Measurements from ENCODE around the gene MT1A. TPM values are rescaled to one million over a fixed set of nuclear protein-coding genes. Genes with fewer than 3 reads are reported as not detected.

Gene MT1A
- total RNA-seq, 1 experiment from 2014 or later, result not detected

DNA sequence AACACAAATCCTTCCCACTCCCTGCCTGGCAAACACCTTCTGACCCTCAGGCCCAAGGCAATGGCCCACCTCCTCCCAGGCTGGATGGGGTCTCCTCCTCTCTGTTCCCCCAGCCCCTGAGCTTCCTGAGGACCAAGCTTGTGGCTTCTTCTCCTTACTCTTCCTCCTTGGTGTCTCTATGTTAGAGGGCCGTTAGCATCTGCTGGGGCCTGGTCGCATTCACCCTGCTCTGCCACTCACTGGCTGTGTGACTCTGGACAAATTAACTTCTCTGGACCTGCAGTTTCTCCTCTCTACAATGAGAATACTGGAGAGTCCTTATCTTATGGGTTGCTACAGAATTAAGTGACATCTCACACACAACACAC is 30.8 kb upstream of the MT1A start:
- H2AFZ ChIP-seq (ENCODE audit: low read depth, low read length, poor library complexity, severe bottlenecking), result no peak overlapping the region
- CTCF ChIA-PET, result interaction anchor here (0.9 to 5.3 kb wide), 3 partner anchors 21 to 182 kb away, joined by 3 to 65 read pairs (median 4); no protein-coding TSS in a partner anchor
- DNase-seq (ENCODE audit: low read depth, low spot score) (no peak), ATAC-seq (no peak)
- no peaks in the 10 kb centered on the region for H4K20me1 ChIP-seq (ENCODE audit: insufficient read depth)
- H3K9me2 ChIP-seq (ENCODE audit: insufficient read depth), result no peaks in the 10 kb centered on the region
- no peaks in the 10 kb centered on the region for H3K9me3 ChIP-seq (ENCODE audit: control insufficient read depth in 1 of 2, insufficient read depth in 1 of 2, low read depth in 1 of 2, low read length in 2 of 2)
- TF ChIP-seq SIN3A (IDR thresholded peaks at IDR 0.05; ENCODE audit: low read depth) (no peak), POLR2AphosphoS5 (IDR thresholded peaks at IDR 0.05; ENCODE audit: low read depth, low read length) (no peak), EZH2 (IDR thresholded peaks at IDR 0.05) (no peak), YY1 (IDR thresholded peaks at IDR 0.05; ENCODE audit: extremely low read depth, insufficient replicate concordance, low read depth, low read length) (no peak), TCF7L2 (IDR thresholded peaks at IDR 0.05; ENCODE audit: borderline replicate concordance, extremely low read depth, insufficient read depth, insufficient read length) (no peak), CEBPB (IDR thresholded peaks at IDR 0.05; ENCODE audit: low read depth) (no peak), EZH2phosphoT487 (IDR thresholded peaks at IDR 0.05; ENCODE audit: borderline replicate concordance) (no peak), ZNF274 (IDR thresholded peaks at IDR 0.05; ENCODE audit: low read depth, low read length) (no peak), RAD21 (IDR thresholded peaks at IDR 0.05; ENCODE audit: low read depth) (no peak), JUND (IDR thresholded peaks at IDR 0.05) (no peak), ELF1 (IDR thresholded peaks at IDR 0.05; ENCODE audit: borderline replicate concordance, low read depth) (no peak), SRF (IDR thresholded peaks at IDR 0.05; ENCODE audit: low read depth) (no peak), CBX3 (IDR thresholded peaks at IDR 0.05; ENCODE audit: low read depth) (no peak), SP1 (IDR thresholded peaks at IDR 0.05; ENCODE audit: low read depth) (no peak)
- TF ChIP-seq, protein P1, sequence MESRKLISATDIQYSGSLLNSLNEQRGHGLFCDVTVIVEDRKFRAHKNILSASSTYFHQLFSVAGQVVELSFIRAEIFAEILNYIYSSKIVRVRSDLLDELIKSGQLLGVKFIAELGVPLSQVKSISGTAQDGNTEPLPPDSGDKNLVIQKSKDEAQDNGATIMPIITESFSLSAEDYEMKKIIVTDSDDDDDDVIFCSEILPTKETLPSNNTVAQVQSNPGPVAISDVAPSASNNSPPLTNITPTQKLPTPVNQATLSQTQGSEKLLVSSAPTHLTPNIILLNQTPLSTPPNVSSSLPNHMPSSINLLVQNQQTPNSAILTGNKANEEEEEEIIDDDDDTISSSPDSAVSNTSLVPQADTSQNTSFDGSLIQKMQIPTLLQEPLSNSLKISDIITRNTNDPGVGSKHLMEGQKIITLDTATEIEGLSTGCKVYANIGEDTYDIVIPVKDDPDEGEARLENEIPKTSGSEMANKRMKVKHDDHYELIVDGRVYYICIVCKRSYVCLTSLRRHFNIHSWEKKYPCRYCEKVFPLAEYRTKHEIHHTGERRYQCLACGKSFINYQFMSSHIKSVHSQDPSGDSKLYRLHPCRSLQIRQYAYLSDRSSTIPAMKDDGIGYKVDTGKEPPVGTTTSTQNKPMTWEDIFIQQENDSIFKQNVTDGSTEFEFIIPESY (IDR thresholded peaks at IDR 0.05; ENCODE audit: extremely low read depth, insufficient replicate concordance, low read length), result no peak
- TF ChIP-seq, protein P2, sequence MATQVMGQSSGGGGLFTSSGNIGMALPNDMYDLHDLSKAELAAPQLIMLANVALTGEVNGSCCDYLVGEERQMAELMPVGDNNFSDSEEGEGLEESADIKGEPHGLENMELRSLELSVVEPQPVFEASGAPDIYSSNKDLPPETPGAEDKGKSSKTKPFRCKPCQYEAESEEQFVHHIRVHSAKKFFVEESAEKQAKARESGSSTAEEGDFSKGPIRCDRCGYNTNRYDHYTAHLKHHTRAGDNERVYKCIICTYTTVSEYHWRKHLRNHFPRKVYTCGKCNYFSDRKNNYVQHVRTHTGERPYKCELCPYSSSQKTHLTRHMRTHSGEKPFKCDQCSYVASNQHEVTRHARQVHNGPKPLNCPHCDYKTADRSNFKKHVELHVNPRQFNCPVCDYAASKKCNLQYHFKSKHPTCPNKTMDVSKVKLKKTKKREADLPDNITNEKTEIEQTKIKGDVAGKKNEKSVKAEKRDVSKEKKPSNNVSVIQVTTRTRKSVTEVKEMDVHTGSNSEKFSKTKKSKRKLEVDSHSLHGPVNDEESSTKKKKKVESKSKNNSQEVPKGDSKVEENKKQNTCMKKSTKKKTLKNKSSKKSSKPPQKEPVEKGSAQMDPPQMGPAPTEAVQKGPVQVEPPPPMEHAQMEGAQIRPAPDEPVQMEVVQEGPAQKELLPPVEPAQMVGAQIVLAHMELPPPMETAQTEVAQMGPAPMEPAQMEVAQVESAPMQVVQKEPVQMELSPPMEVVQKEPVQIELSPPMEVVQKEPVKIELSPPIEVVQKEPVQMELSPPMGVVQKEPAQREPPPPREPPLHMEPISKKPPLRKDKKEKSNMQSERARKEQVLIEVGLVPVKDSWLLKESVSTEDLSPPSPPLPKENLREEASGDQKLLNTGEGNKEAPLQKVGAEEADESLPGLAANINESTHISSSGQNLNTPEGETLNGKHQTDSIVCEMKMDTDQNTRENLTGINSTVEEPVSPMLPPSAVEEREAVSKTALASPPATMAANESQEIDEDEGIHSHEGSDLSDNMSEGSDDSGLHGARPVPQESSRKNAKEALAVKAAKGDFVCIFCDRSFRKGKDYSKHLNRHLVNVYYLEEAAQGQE (IDR thresholded peaks at IDR 0.05; ENCODE audit: low read depth), result no peak
- TF ChIP-seq, protein P3, sequence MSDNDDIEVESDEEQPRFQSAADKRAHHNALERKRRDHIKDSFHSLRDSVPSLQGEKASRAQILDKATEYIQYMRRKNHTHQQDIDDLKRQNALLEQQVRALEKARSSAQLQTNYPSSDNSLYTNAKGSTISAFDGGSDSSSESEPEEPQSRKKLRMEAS (IDR thresholded peaks at IDR 0.05), result no peak
- TF ChIP-seq, protein P4, sequence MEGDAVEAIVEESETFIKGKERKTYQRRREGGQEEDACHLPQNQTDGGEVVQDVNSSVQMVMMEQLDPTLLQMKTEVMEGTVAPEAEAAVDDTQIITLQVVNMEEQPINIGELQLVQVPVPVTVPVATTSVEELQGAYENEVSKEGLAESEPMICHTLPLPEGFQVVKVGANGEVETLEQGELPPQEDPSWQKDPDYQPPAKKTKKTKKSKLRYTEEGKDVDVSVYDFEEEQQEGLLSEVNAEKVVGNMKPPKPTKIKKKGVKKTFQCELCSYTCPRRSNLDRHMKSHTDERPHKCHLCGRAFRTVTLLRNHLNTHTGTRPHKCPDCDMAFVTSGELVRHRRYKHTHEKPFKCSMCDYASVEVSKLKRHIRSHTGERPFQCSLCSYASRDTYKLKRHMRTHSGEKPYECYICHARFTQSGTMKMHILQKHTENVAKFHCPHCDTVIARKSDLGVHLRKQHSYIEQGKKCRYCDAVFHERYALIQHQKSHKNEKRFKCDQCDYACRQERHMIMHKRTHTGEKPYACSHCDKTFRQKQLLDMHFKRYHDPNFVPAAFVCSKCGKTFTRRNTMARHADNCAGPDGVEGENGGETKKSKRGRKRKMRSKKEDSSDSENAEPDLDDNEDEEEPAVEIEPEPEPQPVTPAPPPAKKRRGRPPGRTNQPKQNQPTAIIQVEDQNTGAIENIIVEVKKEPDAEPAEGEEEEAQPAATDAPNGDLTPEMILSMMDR (IDR thresholded peaks at IDR 0.05 in 2 of 3, conservative IDR thresholded peaks at IDR 0.05 in 1 of 3; ENCODE audit: borderline replicate concordance in 1 of 3, insufficient read depth in 1 of 3, low read depth in 2 of 3, low read length in 2 of 3), result no peak
- TF ChIP-seq, protein P5, sequence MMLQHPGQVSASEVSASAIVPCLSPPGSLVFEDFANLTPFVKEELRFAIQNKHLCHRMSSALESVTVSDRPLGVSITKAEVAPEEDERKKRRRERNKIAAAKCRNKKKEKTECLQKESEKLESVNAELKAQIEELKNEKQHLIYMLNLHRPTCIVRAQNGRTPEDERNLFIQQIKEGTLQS (IDR thresholded peaks at IDR 0.05), result no peak
- RAD21 ChIA-PET (ENCODE audit: low non-redundant PET in 1 of 2, low total read pairs in 2 of 2, uncharacterized antibody in 2 of 2, unreplicated experiment in 2 of 2), result interaction anchor here in 1 of 2 experiments (2.0 kb wide), 1 partner anchor 18 kb away, joined by 4 read pairs; the partner anchor contains the start of gene MT1E
- H3K4me1 ChIP-seq (ENCODE audit: control insufficient read depth in 1 of 2, insufficient read depth in 2 of 2, low read length in 2 of 2), result peaks cover 63 to 81% of the 10 kb centered on the region in 2 experiments
- no peaks in the 10 kb centered on the region for H3K27me3 ChIP-seq (ENCODE audit: insufficient read depth, low read length)
- peaks cover 14% of the 10 kb centered on the region for H3K79me2 ChIP-seq (ENCODE audit: insufficient read depth, low read length)
- H3K9ac ChIP-seq (ENCODE audit: low read length), result peak overlapping the region; percentile 91
- no peaks in the 10 kb centered on the region for H3K36me3 ChIP-seq (ENCODE audit: control insufficient read depth in 1 of 2, insufficient read depth in 2 of 2, low read length in 2 of 2)
- BruUV-seq (replicated peaks), result TSS peak; percentile 77
- peak overlapping the region; percentile 96 for H3K27ac ChIP-seq (ENCODE audit: low read depth, low read length)
- POLR2A ChIA-PET, result interaction anchor here (0.9 to 16.1 kb wide), 4 partner anchors 11 to 72 kb away, joined by 4 to 344 read pairs (median 5); partner anchors contain the start of gene MT1E
- peak overlapping the region; percentile 95 for H3K4me2 ChIP-seq (ENCODE audit: low read length)
- peak overlapping the region; percentile 63 to 85 for H3K4me3 ChIP-seq (replicated peaks in 1 of 2; ENCODE audit: low read depth in 1 of 2, low read length in 2 of 2)
- intact Hi-C loops (cut with micrococcal nuclease), result loop anchor here (1.0 to 2.0 kb wide), 3 partner anchors 18 to 75 kb away; partner anchors contain the start of genes MT1E and MT1X

Data from HCT116 (cell line).